Caco-2 (cell line): ENCODE data around the gene SIRT7. TPM values are rescaled to one million over a fixed set of nuclear protein-coding genes. Genes with fewer than 3 reads are reported as not detected.

Source experiments
- BruUV-seq: library from RNA; stranded (reverse); fragments of 400-500 nt; replicated peaks from 2 replicates; lab custom pipeline; 2021; lab: Mats Ljungman, UMichigan
- CTCF ChIA-PET: fragments of 300-600 bp; sonication (Branson Sonifier 250); formaldehyde crosslinking; loops from one replicate; lab custom pipeline; 2022; ENCODE audit warnings: antibody characterized with exemption; lab: Charles Lee
- POLR2A ChIA-PET: fragments of 300-600 bp; sonication (Branson Sonifier 250); formaldehyde crosslinking; loops from one replicate; lab custom pipeline; 2022; ENCODE audit warnings: antibody characterized with exemption; lab: Charles Lee
- DNase-seq, 2 experiments: peaks; one replicate each; pipeline versions ENCODE4 v3.0.0 to v3.0.0-alpha.2; 2020 to 2022
- H3K27me3 ChIP-seq: replicated peaks from 2 replicates; pipeline ENCODE4 v1.6.0; 2011; ENCODE audit warnings: low read length; ENCODE audit not compliant: control insufficient read depth, insufficient read depth
- H3K36me3 ChIP-seq: 2 replicates; pipeline ENCODE4 v1.5.1; 2011; ENCODE audit warnings: low read length; ENCODE audit not compliant: control insufficient read depth, insufficient read depth
- H3K4me1 ChIP-seq: fragments of 250-450 bp; sonication (Bioruptor Pico); 2 replicates; pipeline ENCODE4 v1.5.1; 2020; ENCODE audit warnings: mild to moderate bottlenecking
- H3K4me3 ChIP-seq: 2 replicates; pipeline ENCODE4 v1.5.1; 2011; ENCODE audit warnings: low read depth, mild to moderate bottlenecking, control low read depth, low read length
- H3K9me3 ChIP-seq: fragments of 250-450 bp; sonication (Bioruptor Pico); 2 replicates; pipeline ENCODE4 v1.5.1; 2020; ENCODE audit warnings: mild to moderate bottlenecking, moderate library complexity
- H3K27ac Mint-ChIP-seq: one replicate; pipeline ENCODE4 v1.8.0; 2022; ENCODE audit warnings: mixed read lengths; ENCODE audit not compliant: unreplicated experiment
- H3K27me3 Mint-ChIP-seq: one replicate; pipeline ENCODE4 v1.8.0; 2022; ENCODE audit warnings: mixed read lengths; ENCODE audit not compliant: insufficient read depth, unreplicated experiment
- H3K36me3 Mint-ChIP-seq: one replicate; pipeline ENCODE4 v1.8.0; 2022; ENCODE audit warnings: mild to moderate bottlenecking, mixed read lengths; ENCODE audit not compliant: insufficient read depth, unreplicated experiment
- H3K4me1 Mint-ChIP-seq: one replicate; pipeline ENCODE4 v1.8.0; 2022; ENCODE audit warnings: low read depth, mixed read lengths; ENCODE audit not compliant: unreplicated experiment
- H3K4me3 Mint-ChIP-seq: one replicate; pipeline ENCODE4 v1.8.0; 2022; ENCODE audit warnings: mild to moderate bottlenecking, moderate library complexity, mixed read lengths; ENCODE audit not compliant: unreplicated experiment
- H3K9me3 Mint-ChIP-seq: one replicate; pipeline ENCODE4 v1.8.0; 2022; ENCODE audit warnings: mixed read lengths; ENCODE audit not compliant: unreplicated experiment
- intact Hi-C: fragments of 100-400 bp; cut with micrococcal nuclease; formaldehyde crosslinking; loops from one replicate; pipeline ENCODE4 v1.10.0; 2022; ENCODE audit not compliant: unreplicated experiment
- total RNA-seq: library from RNA; stranded (reverse); gene quantifications from 2 replicates; pipeline ENCODE4 v1.2.3, GENCODE V29; 2022
- TF ChIP-seq, protein P1 (sequence below), 2 experiments: fragments of 200-600 bp in 1 of 2; IDR thresholded peaks; 1 replicate in 1 of 2; 2 replicates in 1 of 2; pipeline versions ENCODE4 v1.5.1 to v1.8.0; 2011 to 2022; ENCODE audit warnings: antibody characterized with exemption in 1 of 2, control low read depth in 1 of 2, inconsistent platforms in 1 of 2, low read depth in 1 of 2, low read length in 1 of 2, mild to moderate bottlenecking in 1 of 2, moderate library complexity in 1 of 2; ENCODE audit not compliant: insufficient read depth in 1 of 2, severe bottlenecking in 1 of 2, unreplicated experiment in 1 of 2

The SIRT7 gene
- total RNA-seq, 1 experiment from 2014 or later = 55.6 TPM

GRCh38 chr17:81924557-81925532 is 6.9 kb upstream of the SIRT7 start:
- no TSS peak for BruUV-seq
- TF ChIP-seq, protein P1, sequence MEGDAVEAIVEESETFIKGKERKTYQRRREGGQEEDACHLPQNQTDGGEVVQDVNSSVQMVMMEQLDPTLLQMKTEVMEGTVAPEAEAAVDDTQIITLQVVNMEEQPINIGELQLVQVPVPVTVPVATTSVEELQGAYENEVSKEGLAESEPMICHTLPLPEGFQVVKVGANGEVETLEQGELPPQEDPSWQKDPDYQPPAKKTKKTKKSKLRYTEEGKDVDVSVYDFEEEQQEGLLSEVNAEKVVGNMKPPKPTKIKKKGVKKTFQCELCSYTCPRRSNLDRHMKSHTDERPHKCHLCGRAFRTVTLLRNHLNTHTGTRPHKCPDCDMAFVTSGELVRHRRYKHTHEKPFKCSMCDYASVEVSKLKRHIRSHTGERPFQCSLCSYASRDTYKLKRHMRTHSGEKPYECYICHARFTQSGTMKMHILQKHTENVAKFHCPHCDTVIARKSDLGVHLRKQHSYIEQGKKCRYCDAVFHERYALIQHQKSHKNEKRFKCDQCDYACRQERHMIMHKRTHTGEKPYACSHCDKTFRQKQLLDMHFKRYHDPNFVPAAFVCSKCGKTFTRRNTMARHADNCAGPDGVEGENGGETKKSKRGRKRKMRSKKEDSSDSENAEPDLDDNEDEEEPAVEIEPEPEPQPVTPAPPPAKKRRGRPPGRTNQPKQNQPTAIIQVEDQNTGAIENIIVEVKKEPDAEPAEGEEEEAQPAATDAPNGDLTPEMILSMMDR (IDR thresholded peaks at IDR 0.05; ENCODE audit: insufficient read depth in 1 of 2, low read depth in 1 of 2, low read length in 1 of 2, severe bottlenecking in 1 of 2, unreplicated experiment in 1 of 2) = no peak
- Mint-ChIP-seq H3K4me1 (peaks cover 17% of the 10 kb centered on the region), H3K27ac (peak overlapping the region; percentile 85), H3K4me3 (no peak overlapping the region), H3K27me3 (no peaks in the 10 kb centered on the region), H3K9me3 (no peaks in the 10 kb centered on the region), H3K36me3 (peaks cover 39% of the 10 kb centered on the region)
- Histone ChIP-seq H3K4me1 (peaks cover 14% of the 10 kb centered on the region), H3K27me3 (no peaks in the 10 kb centered on the region), H3K36me3 (peaks cover 3% of the 10 kb centered on the region), H3K9me3 (no peaks in the 10 kb centered on the region), H3K4me3 (no peak overlapping the region)
- CTCF ChIA-PET = interaction anchor here (1.5 to 1.6 kb wide), 2 partner anchors 95 to 98 kb away, joined by 4 to 10 read pairs; partner anchors contain the start of genes CENPX and LRRC45
- POLR2A ChIA-PET = interaction anchor here (0.7 to 1.1 kb wide), 2 partner anchors 14 to 256 kb away, joined by 3 read pairs; partner anchors contain the start of gene PCYT2
- DNase-seq = no peak
- intact Hi-C loops = loop anchor here (5.0 kb wide), 2 partner anchors 97 to 597 kb away; partner anchors contain the start of genes CENPX and LRRC45

GRCh38 chr17:81923302-81924260 is 5.6 kb upstream of the SIRT7 start:
- Mint-ChIP-seq H3K27me3 (no peaks in the 10 kb centered on the region), H3K4me3 (no peak overlapping the region), H3K27ac (peak overlapping the region; percentile 86), H3K4me1 (peaks cover 24% of the 10 kb centered on the region), H3K9me3 (no peaks in the 10 kb centered on the region), H3K36me3 (peaks cover 52% of the 10 kb centered on the region)
- Histone ChIP-seq H3K4me3 (no peak overlapping the region), H3K27me3 (no peaks in the 10 kb centered on the region), H3K9me3 (no peaks in the 10 kb centered on the region), H3K4me1 (peaks cover 14% of the 10 kb centered on the region), H3K36me3 (peaks cover 6% of the 10 kb centered on the region)
- no TSS peak for BruUV-seq
- no peak for DNase-seq
- TF ChIP-seq, protein P1 (IDR thresholded peaks at IDR 0.05; ENCODE audit: insufficient read depth in 1 of 2, low read depth in 1 of 2, low read length in 1 of 2, severe bottlenecking in 1 of 2, unreplicated experiment in 1 of 2) = no peak
- intact Hi-C loops = no loop called here
- CTCF ChIA-PET = no interaction called here
- POLR2A ChIA-PET = interaction anchor here (1.1 kb wide), 1 partner anchor 12 kb away, joined by 3 read pairs; the partner anchor contains the start of gene PCYT2
